ENCODE measurements around the gene SYT13. TPM values are rescaled to one million over a fixed set of nuclear protein-coding genes. Genes with fewer than 3 reads are reported as not detected.

Gene SYT13
- total and polyA plus RNA-seq, 2 donors (not counting 3 experiments of a cell fraction or from before 2014, with no cell fraction given) = not detected

DNA sequence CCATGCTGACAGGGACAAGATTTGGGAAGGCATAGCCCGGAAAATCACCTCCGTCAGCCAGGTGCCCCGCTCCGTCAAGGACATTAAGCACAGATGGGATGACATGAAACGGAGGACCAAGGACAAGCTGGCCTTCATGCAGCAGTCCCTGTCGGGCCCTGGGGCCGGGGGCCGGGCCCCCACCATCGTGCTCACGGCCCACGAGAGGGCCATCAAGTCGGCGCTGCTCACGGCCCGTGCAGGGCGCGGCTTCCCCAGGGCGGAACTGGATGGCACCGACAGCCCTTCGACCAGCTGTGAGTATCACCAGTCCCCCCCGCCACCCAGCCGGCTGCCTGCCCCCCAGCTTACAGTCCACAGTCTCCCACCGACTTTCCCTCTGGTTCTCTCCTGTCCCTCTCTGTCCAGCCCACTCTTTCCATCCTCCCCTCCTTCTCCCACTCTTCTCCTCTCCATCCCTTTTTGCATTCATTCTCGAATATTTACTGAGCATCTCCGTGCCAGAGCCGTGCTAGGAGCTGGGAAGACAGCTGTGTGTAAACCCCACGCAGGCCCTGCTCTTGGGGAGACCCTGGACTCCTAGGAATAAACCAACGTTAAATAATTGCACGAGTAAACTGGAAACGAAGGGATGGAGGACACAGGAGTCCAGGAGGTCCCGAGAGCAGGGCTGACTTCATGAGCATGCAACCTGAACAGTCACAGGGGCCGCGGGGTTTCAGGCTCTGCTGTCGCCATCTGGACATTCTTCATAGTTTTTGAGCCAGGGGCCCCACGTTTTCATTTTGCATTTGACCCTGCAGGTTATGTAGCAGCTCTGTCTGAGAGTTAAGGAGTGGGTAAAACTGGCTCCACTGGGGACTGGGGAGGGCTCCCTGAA lies 76.9 kb downstream of the SYT13 start:
- no peak for DNase-seq (ENCODE audit: low read depth, low spot score)
- ChIA-PET POLR2A (no interaction called here), CTCF (interaction anchor here (1.0 to 1.4 kb wide), 4 partner anchors 22 to 26 kb away, joined by 3 to 6 read pairs (median 4); no protein-coding TSS in a partner anchor)
- Histone ChIP-seq H2AFZ (ENCODE audit: low read depth, low read length) (peak overlapping the region; percentile 79), H3K27ac (ENCODE audit: insufficient read depth, low read depth, low read length) (no peak overlapping the region), H3K9ac (replicated peaks; ENCODE audit: extremely low read depth, insufficient read depth, low read length) (no peak overlapping the region), H3K9me1 (replicated peaks; ENCODE audit: control insufficient read depth, extremely low read depth, insufficient read depth, low read length) (no peaks in the 10 kb centered on the region), H3K9me3 (replicated peaks; ENCODE audit: control insufficient read depth, insufficient read depth, low read length) (no peaks in the 10 kb centered on the region), H3K79me2 (ENCODE audit: control insufficient read depth, insufficient read depth, low read length) (no peaks in the 10 kb centered on the region), H3K4me3 (replicated peaks in 1 of 3; ENCODE audit: insufficient read depth in 1 of 3, low read depth in 1 of 3, low read length in 3 of 3) (no peak overlapping the region), H3K4me1 (ENCODE audit: control insufficient read depth, extremely low read depth, insufficient read depth, low read length) (peaks cover 14% of the 10 kb centered on the region), H3K27me3 (ENCODE audit: control insufficient read depth in 2 of 2, insufficient read depth in 2 of 2, low read length in 2 of 2) (no peaks in the 10 kb centered on the region), H3K4me2 (ENCODE audit: insufficient read depth, low read length) (peak overlapping the region; percentile 3), H3K36me3 (ENCODE audit: control insufficient read depth in 2 of 2, extremely low read depth in 1 of 2, insufficient read depth in 2 of 2, low read length in 2 of 2) (peaks cover 0 to 8% of the 10 kb centered on the region in 2 experiments), H4K20me1 (replicated peaks; ENCODE audit: control insufficient read depth, extremely low read depth, insufficient read depth, low read length) (no peaks in the 10 kb centered on the region)
- dilution Hi-C loops (cut with MboI; ENCODE audit: extremely low pct_ligation_motif_present, low sequenced_read_pairs) = no loop called here
- intact Hi-C loops (cut with micrococcal nuclease) = loop anchor here (2.0 kb wide), 1 partner anchor 18 kb away; no protein-coding TSS in a partner anchor
- no TSS peak for BruUV-seq (replicated peaks)
- FAIRE-seq = no peak
- TF ChIP-seq, protein P1, sequence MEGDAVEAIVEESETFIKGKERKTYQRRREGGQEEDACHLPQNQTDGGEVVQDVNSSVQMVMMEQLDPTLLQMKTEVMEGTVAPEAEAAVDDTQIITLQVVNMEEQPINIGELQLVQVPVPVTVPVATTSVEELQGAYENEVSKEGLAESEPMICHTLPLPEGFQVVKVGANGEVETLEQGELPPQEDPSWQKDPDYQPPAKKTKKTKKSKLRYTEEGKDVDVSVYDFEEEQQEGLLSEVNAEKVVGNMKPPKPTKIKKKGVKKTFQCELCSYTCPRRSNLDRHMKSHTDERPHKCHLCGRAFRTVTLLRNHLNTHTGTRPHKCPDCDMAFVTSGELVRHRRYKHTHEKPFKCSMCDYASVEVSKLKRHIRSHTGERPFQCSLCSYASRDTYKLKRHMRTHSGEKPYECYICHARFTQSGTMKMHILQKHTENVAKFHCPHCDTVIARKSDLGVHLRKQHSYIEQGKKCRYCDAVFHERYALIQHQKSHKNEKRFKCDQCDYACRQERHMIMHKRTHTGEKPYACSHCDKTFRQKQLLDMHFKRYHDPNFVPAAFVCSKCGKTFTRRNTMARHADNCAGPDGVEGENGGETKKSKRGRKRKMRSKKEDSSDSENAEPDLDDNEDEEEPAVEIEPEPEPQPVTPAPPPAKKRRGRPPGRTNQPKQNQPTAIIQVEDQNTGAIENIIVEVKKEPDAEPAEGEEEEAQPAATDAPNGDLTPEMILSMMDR (IDR thresholded peaks at IDR 0.05; ENCODE audit: extremely low read depth in 1 of 2, insufficient read depth in 1 of 2, low read depth in 1 of 2, low read length in 2 of 2) = no peak

DNA sequence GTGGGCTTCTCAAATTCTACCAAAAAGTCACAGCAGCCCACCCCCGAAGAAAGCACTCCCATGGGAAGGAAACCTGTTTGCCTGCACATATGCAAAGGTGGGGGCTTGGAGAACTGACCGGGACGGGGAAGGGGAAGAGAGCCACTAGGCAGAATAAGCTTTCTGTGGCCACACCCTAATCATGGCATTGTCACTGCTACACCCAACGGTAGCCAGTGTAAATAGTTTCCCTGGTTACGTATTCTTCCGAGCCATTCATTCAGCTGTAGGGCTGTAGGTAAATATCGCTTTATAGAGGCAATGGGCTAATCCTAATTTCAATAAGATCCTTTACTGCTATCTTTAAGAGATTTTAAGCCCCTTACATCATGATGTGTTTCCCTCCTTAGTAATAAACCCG lies 78.0 kb downstream of the SYT13 start:
- ChIA-PET CTCF (interaction anchor here (2.5 kb wide), 1 partner anchor 25 kb away, joined by 7 read pairs; no protein-coding TSS in a partner anchor), POLR2A (no interaction called here)
- no TSS peak for BruUV-seq (replicated peaks)
- H3K36me3 ChIP-seq (ENCODE audit: control insufficient read depth in 2 of 2, extremely low read depth in 1 of 2, insufficient read depth in 2 of 2, low read length in 2 of 2) = peaks cover 0 to 4% of the 10 kb centered on the region in 2 experiments
- no peak for TF ChIP-seq EZH2 (IDR thresholded peaks at IDR 0.05; ENCODE audit: borderline replicate concordance, low read depth, low read length, severe bottlenecking)
- no peak for TF ChIP-seq POLR2AphosphoS5 (IDR thresholded peaks at IDR 0.05; ENCODE audit: insufficient read depth, low read depth, low read length)
- no peak for TF ChIP-seq POLR2A (IDR thresholded peaks at IDR 0.05; ENCODE audit: low read depth, low read length)
- TF ChIP-seq, protein P2, sequence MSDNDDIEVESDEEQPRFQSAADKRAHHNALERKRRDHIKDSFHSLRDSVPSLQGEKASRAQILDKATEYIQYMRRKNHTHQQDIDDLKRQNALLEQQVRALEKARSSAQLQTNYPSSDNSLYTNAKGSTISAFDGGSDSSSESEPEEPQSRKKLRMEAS (IDR thresholded peaks at IDR 0.05; ENCODE audit: insufficient read depth, insufficient read length) = no peak
- no peak for TF ChIP-seq JUN (IDR thresholded peaks at IDR 0.05; ENCODE audit: borderline replicate concordance, insufficient read depth, insufficient read length, low read depth)
- TF ChIP-seq FOS (IDR thresholded peaks at IDR 0.05; ENCODE audit: borderline replicate concordance, insufficient read depth, low read length) = no peak
- H3K4me3 ChIP-seq (replicated peaks in 1 of 3; ENCODE audit: insufficient read depth in 1 of 3, low read depth in 1 of 3, low read length in 3 of 3) = no peak overlapping the region
- dilution Hi-C loops (cut with MboI; ENCODE audit: extremely low pct_ligation_motif_present, low sequenced_read_pairs) = no loop called here
- peaks cover 14% of the 10 kb centered on the region for H3K4me1 ChIP-seq (ENCODE audit: control insufficient read depth, extremely low read depth, insufficient read depth, low read length)
- H3K9me1 ChIP-seq (replicated peaks; ENCODE audit: control insufficient read depth, extremely low read depth, insufficient read depth, low read length) = no peaks in the 10 kb centered on the region
- no peaks in the 10 kb centered on the region for H4K20me1 ChIP-seq (replicated peaks; ENCODE audit: control insufficient read depth, extremely low read depth, insufficient read depth, low read length)
- H3K4me2 ChIP-seq (ENCODE audit: insufficient read depth, low read length) = no peak overlapping the region
- FAIRE-seq (no peak), DNase-seq (ENCODE audit: low read depth, low spot score) (no peak)
- H3K9me3 ChIP-seq (replicated peaks; ENCODE audit: control insufficient read depth, insufficient read depth, low read length) = no peaks in the 10 kb centered on the region
- no peaks in the 10 kb centered on the region for H3K27me3 ChIP-seq (ENCODE audit: control insufficient read depth in 2 of 2, insufficient read depth in 2 of 2, low read length in 2 of 2)
- intact Hi-C loops (cut with micrococcal nuclease) = loop anchor here (2.0 kb wide), 1 partner anchor 17 kb away; no protein-coding TSS in a partner anchor
- H3K79me2 ChIP-seq (ENCODE audit: control insufficient read depth, insufficient read depth, low read length) = no peaks in the 10 kb centered on the region
- H2AFZ ChIP-seq (ENCODE audit: low read depth, low read length) = no peak overlapping the region
- H3K27ac ChIP-seq (ENCODE audit: insufficient read depth, low read depth, low read length) = no peak overlapping the region
- H3K9ac ChIP-seq (replicated peaks; ENCODE audit: extremely low read depth, insufficient read depth, low read length) = no peak overlapping the region
